SU-DHL-6 (cell line): Measurements from ENCODE around the gene SCT.

Experiments used
- H2AFZ ChIP-seq: fragments of 200-600 bp; sonication (generic); 2 replicates; pipeline ENCODE4 v1.6.1; 2014; ENCODE audit warnings: low read depth, mild to moderate bottlenecking, moderate library complexity, mixed read lengths, antibody characterized with exemption, low read length; ENCODE audit not compliant: severe bottlenecking
- H3F3A ChIP-seq: fragments of 200-600 bp; shearing (Covaris generic); 2 replicates; pipeline ENCODE4 v1.6.0; 2016; ENCODE audit warnings: antibody characterized with exemption, mild to moderate bottlenecking; ENCODE audit not compliant: insufficient read depth
- H3K27ac ChIP-seq: fragments of 200-600 bp; sonication (generic); 2 replicates; pipeline ENCODE4 v1.5.1; 2016; ENCODE audit warnings: low read depth, mild to moderate bottlenecking, low read length, moderate library complexity, mixed read lengths
- H3K27me3 ChIP-seq: fragments of 200-600 bp; sonication (generic), shearing (Covaris generic); 2 replicates; pipeline ENCODE4 v1.6.0; 2014; ENCODE audit warnings: mild to moderate bottlenecking, low read length
- H3K36me3 ChIP-seq: fragments of 200-600 bp; sonication (generic); 2 replicates; pipeline ENCODE4 v1.6.1; 2014; ENCODE audit warnings: mild to moderate bottlenecking, low read length, mixed read lengths
- H3K4me2 ChIP-seq: fragments of 300-600, 200-600 bp; shearing (Covaris generic), sonication (generic); 2 replicates; pipeline ENCODE4 v1.6.0; 2014; ENCODE audit warnings: low read length, low read depth, mild to moderate bottlenecking; ENCODE audit not compliant: poor library complexity, severe bottlenecking
- H3K4me3 ChIP-seq: fragments of 200-600 bp; sonication (generic); 2 replicates; pipeline ENCODE4 v1.5.1; 2014; ENCODE audit warnings: antibody characterized with exemption, low read length, mild to moderate bottlenecking, mixed read lengths; ENCODE audit not compliant: insufficient read depth, poor library complexity, severe bottlenecking
- H3K79me2 ChIP-seq: fragments of 200-600 bp; sonication (generic); 2 replicates; pipeline ENCODE4 v1.6.1; 2014; ENCODE audit warnings: mild to moderate bottlenecking, low read length, moderate library complexity; ENCODE audit not compliant: insufficient read depth
- H3K9ac ChIP-seq: fragments of 200-600 bp; sonication (generic); 2 replicates; pipeline ENCODE4 v1.7.0; 2014; ENCODE audit warnings: mild to moderate bottlenecking, low read length
- H3K9me2 ChIP-seq: fragments of 200-600 bp; sonication (generic); replicated peaks from 2 replicates; pipeline ENCODE4 v1.6.1; 2014; ENCODE audit warnings: low read length; ENCODE audit not compliant: insufficient read depth
- H3K9me3 ChIP-seq: fragments of 200-600 bp; sonication (generic); 2 replicates; pipeline ENCODE4 v1.6.1; 2014; ENCODE audit warnings: low read length, mixed read lengths; ENCODE audit not compliant: insufficient read depth
- H4K20me1 ChIP-seq: fragments of 200-600 bp; sonication (generic); 2 replicates; pipeline ENCODE4 v1.6.1; 2014; ENCODE audit warnings: low read depth, mild to moderate bottlenecking, antibody characterized with exemption, low read length, moderate library complexity, mixed read lengths
- CTCF ChIP-seq: fragments of 200-600 bp; sonication (generic); IDR thresholded peaks from one replicate; pipeline ENCODE4 v1.5.1; 2017; ENCODE audit warnings: antibody characterized with exemption, mild to moderate bottlenecking, low read length, moderate library complexity; ENCODE audit not compliant: insufficient read depth, poor library complexity, severe bottlenecking
- EZH2phosphoT487 ChIP-seq: fragments of 200-600 bp; sonication (generic), shearing (Covaris generic); conservative IDR thresholded peaks from 2 replicates; pipeline ENCODE4 v1.6.1; 2018; ENCODE audit warnings: mild to moderate bottlenecking, antibody characterized with exemption, low read length, moderate library complexity, mixed read lengths

The SCT gene

DNA sequence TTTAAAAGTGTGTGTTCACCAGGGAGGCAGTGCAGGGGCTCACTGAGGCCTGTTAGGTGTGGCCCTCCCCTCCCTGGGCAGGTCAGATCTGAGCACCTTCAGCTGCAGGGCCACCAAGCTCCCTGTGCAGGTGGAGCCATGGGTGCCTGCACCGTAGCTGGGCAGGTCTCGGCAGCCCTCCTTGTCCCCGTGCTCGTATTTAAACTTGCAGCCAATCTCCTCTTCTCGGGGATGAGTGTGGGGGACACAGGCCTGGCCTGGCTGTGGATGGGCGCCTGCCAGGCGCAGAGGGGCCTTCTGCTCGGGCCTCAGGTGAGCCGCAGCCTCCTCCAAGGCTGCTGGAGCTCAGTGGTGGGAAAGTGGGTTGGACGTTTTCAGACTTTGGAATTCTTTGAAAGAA, 31.6 kb downstream of the SCT start:
- Histone ChIP-seq H3K27me3 (no peaks in the 10 kb centered on the region), H3K36me3 (peaks cover 10% of the 10 kb centered on the region; the same call in 1 of the 2 replicates), H3K79me2 (no peaks in the 10 kb centered on the region), H2AFZ (no peak overlapping the region), H3K4me2 (no peak overlapping the region), H4K20me1 (no peaks in the 10 kb centered on the region; the same call in 1 of the 2 replicates), H3K9me3 (no peaks in the 10 kb centered on the region), H3K27ac (no peak overlapping the region), H3K9me2 (no peaks in the 10 kb centered on the region), H3K4me3 (no peak overlapping the region), H3F3A (no peaks in the 10 kb centered on the region), H3K9ac (no peak overlapping the region)
- TF ChIP-seq EZH2phosphoT487 = no peak
- TF ChIP-seq CTCF = no peak

GRCh38 chr11:593347-593746, 33.6 kb downstream of the SCT start:
- Histone ChIP-seq H3K27me3 (no peaks in the 10 kb centered on the region), H3K9ac (no peak overlapping the region), H3K9me2 (no peaks in the 10 kb centered on the region), H3K79me2 (no peaks in the 10 kb centered on the region), H2AFZ (no peak overlapping the region), H3K4me3 (no peak overlapping the region), H3K36me3 (peaks cover 14% of the 10 kb centered on the region; the same call in 1 of the 2 replicates), H3K4me2 (no peak overlapping the region), H3K9me3 (no peaks in the 10 kb centered on the region), H4K20me1 (no peaks in the 10 kb centered on the region), H3K27ac (no peak overlapping the region), H3F3A (no peaks in the 10 kb centered on the region)
- no peak for TF ChIP-seq EZH2phosphoT487
- no peak for TF ChIP-seq CTCF

DNA sequence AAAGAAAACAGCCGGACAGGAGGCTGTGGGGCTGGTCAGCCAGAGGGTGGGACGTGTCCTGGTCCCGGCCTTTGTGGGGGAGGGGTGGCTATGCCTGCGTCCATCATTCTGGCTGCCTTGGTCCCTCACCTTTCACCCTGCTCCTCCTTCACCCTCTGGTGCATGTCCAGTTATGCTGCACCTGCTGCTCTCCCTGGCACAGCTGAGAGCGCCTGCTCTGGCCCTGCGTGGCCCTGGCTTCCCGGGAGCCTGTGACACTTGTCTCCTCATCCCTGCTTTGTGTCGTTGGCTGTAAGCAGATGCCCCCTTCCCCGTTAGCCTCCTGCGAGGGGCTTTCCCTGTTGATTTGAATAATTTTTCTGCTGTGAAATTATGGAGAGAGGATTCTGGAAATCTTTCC, 34.1 kb downstream of the SCT start:
- Histone ChIP-seq H3K27me3 (no peaks in the 10 kb centered on the region), H3K9me2 (no peaks in the 10 kb centered on the region), H3K79me2 (no peaks in the 10 kb centered on the region), H4K20me1 (no peaks in the 10 kb centered on the region), H3K27ac (no peak overlapping the region), H3K36me3 (peaks cover 16% of the 10 kb centered on the region; the same call in 1 of the 2 replicates), H3K9ac (no peak overlapping the region), H3F3A (no peaks in the 10 kb centered on the region), H3K4me2 (no peak overlapping the region), H2AFZ (no peak overlapping the region), H3K4me3 (no peak overlapping the region), H3K9me3 (no peaks in the 10 kb centered on the region)
- TF ChIP-seq EZH2phosphoT487 (no peak), CTCF (no peak)
